T follicular helper cell (primary cell): ENCODE results near the gene NAA38.
"Not testable (repeated sequence)": the region's sequence is repeated elsewhere in the genome, so short reads cannot be mapped to it uniquely, and the experiment has no call there.

ENCODE experiments used
- DNase-seq: peaks from one replicate; pipeline ENCODE4 v3.0.0-alpha.2; 2020; ENCODE audit warnings: low read depth

The NAA38 gene

GRCh38 chr17:7882068-7882467 is 24.7 kb upstream of the NAA38 start:
- no peak for DNase-seq

GRCh38 chr17:7881276-7882054 is 24.1 kb upstream of the NAA38 start:
- no peak for DNase-seq

GRCh38 chr17:7880076-7880868 is 22.9 kb upstream of the NAA38 start:
- no peak for DNase-seq

DNA sequence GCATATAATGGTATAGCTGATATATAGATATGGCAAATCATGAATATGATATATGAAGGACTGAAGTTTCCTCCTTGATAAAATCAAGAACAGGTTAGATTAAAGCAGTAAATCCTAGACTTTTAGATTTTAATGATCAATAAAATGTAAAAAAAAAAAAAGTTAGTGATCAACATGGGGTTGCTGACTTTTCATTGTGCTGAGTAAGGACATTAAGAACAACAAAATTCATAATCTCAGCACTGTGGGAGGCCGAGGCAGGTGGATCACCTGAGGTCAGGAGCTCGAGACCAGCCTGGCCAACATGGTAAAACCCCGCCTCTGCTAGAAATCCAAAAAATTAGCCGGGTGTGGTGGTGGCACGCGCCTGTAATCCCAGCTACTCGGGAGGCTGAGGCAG is 20.9 kb upstream of the NAA38 start:
- no peak for DNase-seq

DNA sequence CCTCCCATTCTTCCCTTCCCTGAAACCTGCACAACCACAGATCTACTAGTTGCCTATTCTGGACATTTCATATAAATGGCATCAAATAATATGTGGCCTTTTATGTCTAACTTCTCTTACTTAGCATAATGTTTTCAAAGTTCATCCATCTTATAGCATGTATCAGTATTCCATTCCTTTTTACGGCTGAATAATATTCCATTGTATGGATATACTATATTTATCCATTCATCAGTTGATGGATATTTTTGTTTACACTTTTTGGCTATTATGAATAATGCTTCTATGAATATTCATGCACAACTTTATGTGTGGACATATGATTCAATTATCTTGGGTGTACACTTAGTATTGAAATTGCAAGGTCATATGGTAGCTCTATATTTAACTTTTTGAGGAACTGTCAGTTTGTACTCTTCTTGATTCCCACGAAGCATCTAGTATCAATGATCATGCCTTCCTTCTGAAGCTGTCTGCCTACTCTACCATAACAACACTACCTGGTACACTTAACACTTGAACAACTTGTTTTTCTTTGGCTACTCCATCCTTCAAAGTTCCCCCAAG is 18.5 kb upstream of the NAA38 start:
- no peak for DNase-seq

- DNase-seq: no peak
Observed at GRCh38 chr17:7873051-7873450, 15.7 kb upstream of the NAA38 start.

DNA sequence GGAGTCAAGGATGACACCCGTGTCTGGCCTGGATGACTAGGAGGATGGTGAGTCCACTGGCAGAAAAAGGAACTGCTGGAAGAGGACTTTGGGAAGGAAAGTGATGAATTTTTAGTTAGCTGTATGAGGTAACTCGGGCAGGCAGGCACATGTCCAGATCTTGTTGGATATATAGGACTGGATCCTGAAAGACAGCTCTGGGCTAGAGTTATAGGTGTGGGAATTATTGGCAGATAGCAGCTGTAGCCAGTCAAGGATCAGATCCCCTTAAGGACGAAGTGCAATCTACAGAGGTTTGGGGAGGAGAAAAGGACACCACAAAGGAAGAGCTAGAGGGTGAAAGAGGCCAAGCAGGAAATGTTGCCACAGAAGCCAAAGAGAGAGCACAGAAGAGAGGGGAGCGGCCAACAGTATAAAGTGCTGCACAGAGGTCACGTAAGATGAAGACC is 10.5 kb upstream of the NAA38 start:
- DNase-seq: no peak

DNA sequence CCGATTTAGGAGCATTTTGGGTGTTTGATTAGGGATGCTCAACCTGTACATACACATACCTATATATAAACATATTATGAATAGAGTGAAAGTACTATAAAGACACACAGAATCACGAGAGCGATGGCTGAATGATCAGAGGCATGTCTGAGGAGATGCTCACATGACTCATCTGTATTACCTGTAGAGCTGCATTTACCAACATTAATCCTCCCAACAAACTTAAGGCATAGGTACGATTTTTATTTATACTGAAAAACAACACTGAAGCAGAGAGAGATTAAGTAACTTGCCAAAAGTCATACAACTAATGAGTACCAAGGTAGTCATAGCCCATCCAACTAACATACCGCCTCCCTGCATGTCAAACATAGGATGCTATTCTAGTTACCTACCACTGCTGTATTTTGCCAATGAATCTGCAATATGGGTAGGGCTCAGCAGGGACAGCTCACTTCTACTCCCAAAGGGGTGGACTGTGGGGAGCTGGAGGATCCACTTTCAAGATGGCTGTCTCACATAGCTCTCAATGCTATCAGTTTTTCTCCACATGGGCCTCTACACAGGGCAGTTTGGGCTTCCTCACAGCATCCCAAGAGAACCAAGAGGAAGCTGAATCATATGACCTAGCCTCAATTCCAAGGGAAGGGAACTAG is 7.8 kb upstream of the NAA38 start:
- DNase-seq: no peak

DNA sequence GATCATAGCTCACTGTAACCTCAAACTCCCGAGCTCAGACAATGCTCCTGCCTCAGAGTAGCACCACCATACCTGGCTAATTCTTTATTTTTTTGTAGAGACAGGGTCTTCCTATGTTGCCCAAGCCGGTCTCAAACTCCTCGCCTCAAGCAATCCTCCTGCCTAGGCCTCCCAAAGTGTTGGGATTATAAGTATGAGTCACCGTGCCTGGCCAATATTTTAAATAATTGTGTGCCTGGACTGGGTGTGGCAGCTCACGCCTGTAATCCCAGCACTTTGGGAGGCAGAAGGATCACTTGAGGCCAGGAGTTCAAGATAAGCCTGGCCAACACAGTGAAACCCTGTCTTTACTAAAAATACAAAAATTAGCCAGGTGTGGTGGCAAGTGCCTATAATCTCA is 7.0 kb upstream of the NAA38 start:
- DNase-seq: not testable (repeated sequence)

GRCh38 chr17:7862692-7863437 is 5.5 kb upstream of the NAA38 start:
- no peak for DNase-seq

DNA sequence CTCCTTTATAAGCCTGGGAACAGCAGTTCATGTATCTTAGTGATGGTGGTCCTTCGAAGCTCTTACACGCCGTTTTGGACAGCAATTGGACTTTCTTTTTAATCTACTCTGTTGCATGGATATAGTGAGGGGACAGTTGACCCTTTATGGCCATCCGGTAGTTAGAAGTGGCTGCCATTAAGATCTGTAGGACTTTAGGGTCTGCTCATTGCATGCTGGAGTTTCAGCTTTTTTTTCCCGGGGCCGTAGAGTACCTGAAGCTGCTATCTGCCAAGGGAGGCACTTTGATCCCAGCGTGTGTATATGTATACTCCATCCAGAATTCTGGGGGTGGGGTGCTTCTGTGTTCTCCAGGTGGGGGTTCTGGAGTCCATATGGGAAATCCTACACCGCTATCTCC is 1.7 kb upstream of the NAA38 start:
- no peak for DNase-seq

- DNase-seq: no peak
Observed at GRCh38 chr17:7858522-7858810, 1.1 kb upstream of the NAA38 start.

DNA sequence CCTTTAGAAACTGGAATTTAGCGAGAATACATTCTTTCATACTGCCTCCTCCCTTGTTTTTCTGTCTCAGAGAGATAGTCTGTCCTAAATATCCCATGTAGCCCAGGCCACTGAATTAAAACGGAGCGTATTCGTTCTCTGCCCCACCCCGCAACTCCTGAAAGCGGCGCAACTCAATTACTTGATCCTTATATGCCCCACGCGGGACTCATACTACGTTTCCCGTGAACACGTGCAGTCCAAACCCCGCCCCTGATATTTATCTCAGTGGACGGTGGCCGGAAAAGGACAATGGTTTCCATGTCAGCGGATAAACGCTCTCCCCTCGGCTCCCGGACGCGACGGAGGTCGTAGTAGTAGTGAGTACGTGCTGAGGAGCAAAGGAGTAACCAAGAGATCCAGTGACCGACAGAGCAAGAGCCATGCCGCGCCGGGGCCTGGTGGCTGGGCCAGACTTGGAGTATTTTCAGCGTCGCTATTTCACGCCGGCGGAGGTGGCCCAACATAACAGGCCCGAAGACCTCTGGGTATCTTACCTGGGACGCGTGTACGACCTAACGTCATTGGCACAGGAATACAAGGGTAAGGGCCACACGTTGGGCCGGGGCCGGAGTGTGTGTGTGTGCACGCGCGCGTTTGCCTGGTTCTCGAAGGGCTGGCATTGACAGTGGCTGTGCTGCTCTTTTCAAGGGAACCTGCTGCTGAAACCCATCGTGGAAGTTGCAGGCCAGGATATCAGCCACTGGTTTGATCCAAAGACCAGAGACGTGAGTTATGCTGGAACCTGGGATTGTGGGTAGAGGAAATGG is 558 bp upstream of the NAA38 start, which contains the start of gene CYB5D1:
Gene CYB5D1 (plus strand): TSS at position 291 of the 809 bp plus-strand sequence. CDS start 132 bp downstream, at position 423.
- DNase-seq: peak; percentile 84

DNA sequence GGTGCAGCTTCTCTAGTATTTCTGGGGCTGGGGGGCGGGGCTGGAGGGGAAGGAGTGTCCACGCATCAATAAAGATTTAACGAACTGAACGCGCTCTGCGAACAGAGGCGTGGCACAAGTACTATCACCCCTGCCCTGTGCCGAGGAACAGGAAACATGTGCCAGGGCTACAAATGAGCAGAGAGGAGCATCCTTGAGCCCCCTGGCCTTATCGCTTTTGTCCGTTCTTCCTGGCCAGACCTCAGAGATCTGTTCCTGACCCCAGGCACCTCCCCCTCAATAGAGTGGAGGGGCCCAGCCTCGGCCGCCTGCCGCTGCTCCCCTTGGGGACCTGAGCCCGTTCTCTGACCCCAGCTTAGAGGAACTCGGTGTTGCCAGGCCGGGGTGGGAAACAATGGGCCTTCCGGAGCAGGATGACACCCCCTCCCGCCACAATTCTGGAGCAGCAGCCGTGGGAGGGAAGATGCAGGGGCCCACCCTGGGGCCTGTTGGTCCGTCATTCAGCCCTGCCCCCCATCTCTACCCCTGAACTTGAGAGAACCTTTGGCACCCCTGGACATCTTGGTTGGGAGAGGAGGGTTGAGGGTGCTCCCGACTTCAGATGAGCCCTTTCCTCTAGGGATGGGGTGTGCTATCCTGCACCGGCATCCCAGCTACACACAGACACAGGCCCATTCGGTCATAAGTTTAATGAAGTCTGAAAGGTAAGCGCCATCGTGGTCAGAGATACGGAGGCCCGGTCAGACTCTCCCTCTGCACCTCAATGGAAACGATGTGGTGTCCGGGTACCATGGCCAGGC is 1.1 kb downstream of the NAA38 start:
- no peak for DNase-seq

DNA sequence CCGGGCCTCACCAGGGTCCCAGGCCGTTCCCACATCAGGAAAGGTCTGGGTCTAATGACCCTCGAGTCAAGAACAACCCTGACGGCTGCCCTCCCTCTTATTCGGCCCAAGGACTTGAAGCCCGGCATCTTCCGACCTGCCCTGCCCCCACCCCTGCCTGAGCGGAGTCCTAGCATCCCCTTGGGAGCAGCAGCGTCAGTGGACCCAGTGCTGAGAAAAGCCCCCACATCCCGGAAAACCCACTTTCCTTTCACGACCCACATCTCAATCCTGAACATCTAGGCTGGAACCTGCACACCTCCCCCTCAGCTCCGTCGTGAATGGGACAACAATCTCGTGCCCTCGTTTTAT is 1.7 kb downstream of the NAA38 start:
- DNase-seq: no peak

DNA sequence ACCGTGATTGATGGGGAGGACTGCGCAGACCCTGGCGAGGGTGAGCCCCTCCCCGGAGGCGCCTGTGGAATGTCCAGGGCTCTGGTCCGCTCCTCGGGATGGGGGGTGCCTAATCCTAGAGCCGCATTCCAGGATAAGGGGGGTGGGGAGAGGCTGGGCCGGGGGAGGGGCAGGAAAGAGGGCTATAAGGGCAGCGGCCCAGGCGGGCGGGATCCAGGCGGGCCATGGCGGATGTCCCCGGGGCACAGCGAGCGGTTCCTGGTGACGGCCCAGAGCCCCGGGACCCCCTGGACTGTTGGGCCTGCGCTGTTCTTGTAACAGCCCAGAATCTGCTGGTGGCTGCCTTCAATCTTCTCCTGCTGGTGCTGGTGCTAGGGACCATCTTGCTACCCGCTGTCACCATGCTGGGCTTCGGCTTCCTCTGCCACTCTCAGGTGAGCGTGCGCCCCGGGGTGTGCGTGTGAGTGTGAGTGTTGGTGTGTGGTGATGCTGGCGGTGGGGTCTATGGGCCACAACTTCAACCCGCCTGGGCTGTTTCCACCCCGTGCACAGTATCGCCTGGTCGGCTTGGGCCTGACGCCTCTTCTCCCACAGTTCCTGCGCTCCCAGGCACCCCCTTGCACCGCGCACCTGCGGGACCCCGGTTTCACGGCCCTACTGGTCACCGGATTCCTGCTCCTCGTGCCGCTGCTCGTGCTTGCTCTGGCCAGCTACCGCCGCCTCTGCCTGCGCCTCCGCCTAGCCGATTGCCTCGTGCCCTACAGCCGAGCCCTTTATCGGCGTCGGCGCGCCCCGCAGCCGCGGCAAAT is 2.3 kb downstream of the NAA38 start, which contains the start of gene TMEM88:
Gene TMEM88 (plus strand): TSS at position 216 of the 809 bp plus-strand sequence. CDS start 9 bp downstream, at position 225.
- no peak for DNase-seq

DNA sequence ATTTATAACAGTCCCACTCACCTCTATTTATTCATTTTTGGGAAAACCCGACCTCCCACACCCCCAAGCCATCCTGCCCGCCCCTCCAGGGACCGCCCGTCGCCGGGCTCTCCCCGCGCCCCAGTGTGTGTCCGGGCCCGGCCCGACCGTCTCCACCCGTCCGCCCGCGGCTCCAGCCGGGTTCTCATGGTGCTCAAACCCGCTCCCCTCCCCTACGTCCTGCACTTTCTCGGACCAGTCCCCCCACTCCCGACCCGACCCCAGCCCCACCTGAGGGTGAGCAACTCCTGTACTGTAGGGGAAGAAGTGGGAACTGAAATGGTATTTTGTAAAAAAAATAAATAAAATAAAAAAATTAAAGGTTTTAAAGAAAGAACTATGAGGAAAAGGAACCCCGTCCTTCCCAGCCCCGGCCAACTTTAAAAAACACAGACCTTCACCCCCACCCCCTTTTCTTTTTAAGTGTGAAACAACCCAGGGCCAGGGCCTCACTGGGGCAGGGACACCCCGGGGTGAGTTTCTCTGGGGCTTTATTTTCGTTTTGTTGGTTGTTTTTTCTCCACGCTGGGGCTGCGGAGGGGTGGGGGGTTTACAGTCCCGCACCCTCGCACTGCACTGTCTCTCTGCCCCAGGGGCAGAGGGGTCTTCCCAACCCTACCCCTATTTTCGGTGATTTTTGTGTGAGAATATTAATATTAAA is 3.1 kb downstream of the NAA38 start:
- no peak for DNase-seq

DNA sequence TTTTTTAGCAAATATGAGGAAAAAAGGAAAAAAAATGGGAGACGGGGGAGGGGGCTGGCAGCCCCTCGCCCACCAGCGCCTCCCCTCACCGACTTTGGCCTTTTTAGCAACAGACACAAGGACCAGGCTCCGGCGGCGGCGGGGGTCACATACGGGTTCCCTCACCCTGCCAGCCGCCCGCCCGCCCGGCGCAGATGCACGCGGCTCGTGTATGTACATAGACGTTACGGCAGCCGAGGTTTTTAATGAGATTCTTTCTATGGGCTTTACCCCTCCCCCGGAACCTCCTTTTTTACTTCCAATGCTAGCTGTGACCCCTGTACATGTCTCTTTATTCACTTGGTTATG is 3.7 kb downstream of the NAA38 start:
- DNase-seq: no peak
